Breast epithelium (tissue), 4 donors: ENCODE data around the gene ABHD8. TPM values are rescaled to one million over a fixed set of nuclear protein-coding genes. Genes with fewer than 3 reads are reported as not detected.

Experiments used
- DNase-seq, 2 donors: peaks; one replicate each; pipeline ENCODE4 v3.0.0-alpha.2; 2019; ENCODE audit warnings: low spot score in 2 of 2
- H3K27ac ChIP-seq, 2 donors: fragments of 200-600 bp; sonication (generic) in 1 of 2; one replicate each; pipeline ENCODE4 v1.5.1; 2016 to 2019; ENCODE audit warnings: mild to moderate bottlenecking in 1 of 2
- H3K27me3 ChIP-seq, 2 donors: fragments of 200-600 bp; sonication (generic) in 1 of 2; one replicate each; pipeline versions ENCODE4 v1.5.1 to v1.6.0; 2017 to 2019; ENCODE audit warnings: control low read depth in 1 of 2, mild to moderate bottlenecking in 1 of 2
- H3K36me3 ChIP-seq: fragments of 200-600 bp; one replicate; pipeline ENCODE4 v1.5.1; 2019
- H3K4me1 ChIP-seq, 2 donors: fragments of 200-600 bp; sonication (generic); one replicate each; pipeline ENCODE4 v1.5.1; 2016 to 2019; ENCODE audit warnings: control low read depth in 1 of 2
- H3K4me3 ChIP-seq, 3 donors: fragments of 200-600 bp; sonication (generic); 1 replicate in 2 of 3; 2 replicates in 1 of 3; pipeline ENCODE4 v1.5.1; 2016 to 2019; ENCODE audit warnings: mild to moderate bottlenecking in 3 of 3, moderate library complexity in 2 of 3
- H3K9me3 ChIP-seq, 2 donors: fragments of 200-600 bp; sonication (generic) in 1 of 2; one replicate each; pipeline ENCODE4 v1.5.1; 2016 to 2019; ENCODE audit warnings: control low read depth in 1 of 2
- CTCF ChIP-seq, 3 donors: fragments of 450-650 bp; IDR thresholded peaks; one replicate each; pipeline ENCODE4 v1.5.1; 2016 to 2017; ENCODE audit warnings: antibody characterized with exemption in 3 of 3, mild to moderate bottlenecking in 3 of 3, moderate library complexity in 3 of 3
- POLR2A ChIP-seq: fragments of 450-650 bp; IDR thresholded peaks from one replicate; pipeline ENCODE4 v1.6.1; 2016; ENCODE audit warnings: antibody characterized with exemption, mild to moderate bottlenecking, moderate library complexity
- POLR2AphosphoS5 ChIP-seq, 3 donors: sonication (generic); formaldehyde crosslinking; IDR thresholded peaks; one replicate each; pipeline ENCODE4 v1.6.1; 2017; ENCODE audit warnings: antibody characterized with exemption in 3 of 3
- intact Hi-C: fragments of 100-400 bp; cut with DNase I; formaldehyde crosslinking; loops from one replicate; pipeline ENCODE4 v1.15.1; 2023; ENCODE audit warnings: low total_unique reads
- total RNA-seq, 3 donors: library from RNA; depleted of rRNA; stranded (reverse); fragments of >200 nt; gene quantifications; one replicate each; pipeline ENCODE4 v1.1.0, GENCODE V29; 2016

ABHD8 gene
- total RNA-seq, 3 donors from 2014 or later, result 6.7 to 14.4 (median 11.0) TPM

GRCh38 chr19:17332677-17333581 lies 29.7 kb upstream of the ABHD8 start:
- H3K4me1 ChIP-seq, result peaks cover 5 to 8% of the 10 kb centered on the region in 2 donors
- intact Hi-C loops, result no loop called here
- TF ChIP-seq POLR2AphosphoS5 (IDR thresholded peaks at IDR 0.05) (no peak), POLR2A (no peak), CTCF (IDR thresholded peaks at IDR 0.05) (no peak)

GRCh38 chr19:17332360-17332676 lies 29.1 kb upstream of the ABHD8 start:
- H3K4me3 ChIP-seq, result no peak overlapping the region
- H3K4me1 ChIP-seq, result peaks cover 4 to 6% of the 10 kb centered on the region in 2 donors
- no peak overlapping the region for H3K27ac ChIP-seq
- H3K36me3 ChIP-seq, result no peaks in the 10 kb centered on the region
- TF ChIP-seq CTCF (IDR thresholded peaks at IDR 0.05), result no peak
- no peak for TF ChIP-seq POLR2A
- no peak for TF ChIP-seq POLR2AphosphoS5 (IDR thresholded peaks at IDR 0.05)
- no peaks in the 10 kb centered on the region for H3K27me3 ChIP-seq
- intact Hi-C loops, result no loop called here
- no peaks in the 10 kb centered on the region for H3K9me3 ChIP-seq
- no peak for DNase-seq

More at GRCh38 chr19:17332677-17333581, 29.7 kb upstream of the ABHD8 start:
- no peak overlapping the region for H3K4me3 ChIP-seq
- H3K27ac ChIP-seq, result no peak overlapping the region
- H3K27me3 ChIP-seq, result no peaks in the 10 kb centered on the region
- H3K36me3 ChIP-seq, result no peaks in the 10 kb centered on the region
- DNase-seq, result no peak
- no peaks in the 10 kb centered on the region for H3K9me3 ChIP-seq

GRCh38 chr19:17331045-17331558 lies 27.9 kb upstream of the ABHD8 start:
- Histone ChIP-seq H3K4me1 (peaks cover 4 to 18% of the 10 kb centered on the region in 2 donors), H3K4me3 (no peak overlapping the region), H3K36me3 (no peaks in the 10 kb centered on the region), H3K27ac (no peak overlapping the region), H3K9me3 (no peaks in the 10 kb centered on the region), H3K27me3 (no peaks in the 10 kb centered on the region)
- TF ChIP-seq POLR2AphosphoS5 (IDR thresholded peaks at IDR 0.05), result no peak
- TF ChIP-seq POLR2A, result no peak
- no peak for TF ChIP-seq CTCF (IDR thresholded peaks at IDR 0.05)
- intact Hi-C loops, result no loop called here
- no peak for DNase-seq

- Histone ChIP-seq H3K4me1 (peaks cover 4 to 20% of the 10 kb centered on the region in 2 donors), H3K36me3 (no peaks in the 10 kb centered on the region)
Measured at GRCh38 chr19:17330262-17331044, 27.2 kb upstream of the ABHD8 start.

More at GRCh38 chr19:17330262-17331044, 27.2 kb upstream of the ABHD8 start:
- Histone ChIP-seq H3K4me3 (no peak overlapping the region), H3K27me3 (no peaks in the 10 kb centered on the region), H3K27ac (no peak overlapping the region), H3K9me3 (no peaks in the 10 kb centered on the region)
- intact Hi-C loops, result no loop called here
- TF ChIP-seq POLR2AphosphoS5 (IDR thresholded peaks at IDR 0.05) (no peak), CTCF (IDR thresholded peaks at IDR 0.05) (no peak), POLR2A (no peak)
- no peak for DNase-seq
